GM12878 (cell line): ENCODE data around the gene KCNJ12. TPM values are rescaled to one million over a fixed set of nuclear protein-coding genes. Genes with fewer than 3 reads are reported as not detected.
"Not testable (repeated sequence)": the region's sequence is repeated elsewhere in the genome, so short reads cannot be mapped to it uniquely, and the experiment has no call there.

Experiments
- ATAC-seq: fragments of 200-7000 bp; cut with Tn5 transposase; 3 replicates; pipeline ENCODE4 v1.9.1; 2020; ENCODE audit warnings: mild to moderate bottlenecking, moderate library complexity
- BruUV-seq: library from RNA; stranded (reverse); fragments of 400-500 nt; replicated peaks from 2 replicates; lab custom pipeline; 2021; lab: Mats Ljungman, UMichigan
- CTCF ChIA-PET: fragments of 300-600 bp; sonication (Branson Sonifier 250); formaldehyde crosslinking; extraction: SDS; loops from one replicate; lab custom pipeline; 2021; ENCODE audit warnings: inconsistent platforms; lab: Yijun Ruan, JAX
- POLR2A ChIA-PET: fragments of 350-600 bp; formaldehyde crosslinking; extraction: SDS; loops from one replicate; lab custom pipeline; 2021; ENCODE audit warnings: inconsistent platforms; lab: Charles Lee
- RAD21 ChIA-PET: fragments of 300-600 bp; sonication (Branson Sonifier 250); formaldehyde crosslinking; loops from one replicate; lab custom pipeline; 2023; ENCODE audit warnings: antibody characterized with exemption; ENCODE audit not compliant: unreplicated experiment; lab: Charles Lee
- SMC1A ChIA-PET: fragments of 300-600 bp; sonication (Branson Sonifier 250); formaldehyde crosslinking; loops from one replicate; lab custom pipeline; 2023; ENCODE audit not compliant: unreplicated experiment, uncharacterized antibody; lab: Charles Lee
- DNase-seq: peaks from one replicate; pipeline ENCODE4 v3.0.0-alpha.2; 2011; ENCODE audit warnings: low read depth, low spot score
- FAIRE-seq: peaks from 3 replicates; lab custom pipeline; 2011; peaks lifted over from hg19 to GRCh38; lab: Jason Lieb, UNC
- H2AFZ ChIP-seq: 2 replicates; pipeline ENCODE4 v1.6.0; 2011; ENCODE audit warnings: low read depth, low read length, control low read depth; ENCODE audit not compliant: control insufficient read depth
- H3K27ac ChIP-seq: 2 replicates; pipeline ENCODE4 v1.5.1; 2011; ENCODE audit warnings: control low read depth; ENCODE audit not compliant: control insufficient read depth, insufficient read depth
- H3K27me3 ChIP-seq, 2 experiments: replicated peaks in 1 of 2; 2 replicates each; pipeline versions ENCODE4 v1.6.0 to v1.6.1; 2011; ENCODE audit warnings: low read length in 1 of 2; ENCODE audit not compliant: control insufficient read depth in 2 of 2, insufficient read depth in 2 of 2
- H3K36me3 ChIP-seq, 2 experiments: 2 replicates each; pipeline ENCODE4 v1.5.1; 2011; ENCODE audit warnings: low read length in 1 of 2; ENCODE audit not compliant: control insufficient read depth in 2 of 2, insufficient read depth in 2 of 2
- H3K4me1 ChIP-seq: 2 replicates; pipeline ENCODE4 v1.6.1; 2011; ENCODE audit warnings: mild to moderate bottlenecking, low read length, moderate library complexity, mixed read lengths; ENCODE audit not compliant: control insufficient read depth, insufficient read depth
- H3K4me2 ChIP-seq: 2 replicates; pipeline ENCODE4 v1.6.0; 2011; ENCODE audit warnings: control low read depth; ENCODE audit not compliant: control insufficient read depth, insufficient read depth
- H3K4me3 ChIP-seq: fragments of 200-600 bp; sonication (generic); 2 replicates; pipeline ENCODE4 v1.5.1; 2016
- H3K79me2 ChIP-seq: 2 replicates; pipeline ENCODE4 v1.6.0; 2011; ENCODE audit warnings: low read length; ENCODE audit not compliant: control insufficient read depth, insufficient read depth
- H3K9ac ChIP-seq: 2 replicates; pipeline ENCODE4 v1.8.0; 2011; ENCODE audit warnings: low read length, control low read depth, mixed read lengths; ENCODE audit not compliant: control insufficient read depth, insufficient read depth
- H3K9me3 ChIP-seq: replicated peaks from 3 replicates; pipeline ENCODE4 v1.5.1; 2011; ENCODE audit warnings: mild to moderate bottlenecking, low read length; ENCODE audit not compliant: control insufficient read depth, insufficient read depth
- H4K20me1 ChIP-seq: 2 replicates; pipeline ENCODE4 v1.6.0; 2011; ENCODE audit not compliant: control insufficient read depth, insufficient read depth
- WGBS: methylation state at CpG from one replicate; pipeline ENCODE4 v1.1.6; 2016; ENCODE audit warnings: low lambda C conversion rate; ENCODE audit not compliant: insufficient replicate concordance, insufficient coverage; ENCODE audit errors: missing lambda C conversion rate; 5-methylcytosine and 5-hydroxymethylcytosine counted together
- in situ Hi-C: fragments of 300-500 bp; cut with MboI; formaldehyde crosslinking; loops from 9 replicates; pipeline ENCODE4 v1.14.3; 2018; ENCODE audit warnings: mixed read lengths
- intact Hi-C: fragments of 100-400 bp; cut with micrococcal nuclease; formaldehyde crosslinking; loops from one replicate; pipeline ENCODE4 v1.14.2; 2022; ENCODE audit not compliant: unreplicated experiment
- polyA plus RNA-seq, 11 experiments: library from polyadenylated mRNA; depleted of rRNA in 4 of 11; unstranded in 6 of 11; stranded (reverse) in 5 of 11; fragments of >200 nt; fragmentation: Nextera tagmentation in 4 of 11; fragmentation: Illumina TruSeq in 1 of 11; extraction: Ambion mirVana in 4 of 11; extraction: Trizol in 1 of 11; gene quantifications; 1 replicate in 1 of 11; 2 replicates in 10 of 11; pipeline versions ENCODE4 v1.2.1 to v1.2.3, GENCODE V29; 2011 to 2016; ENCODE audit warnings: inconsistent platforms in 2 of 11, missing spikeins in 2 of 11, low read depth in 1 of 11
- total RNA-seq, 4 experiments: library from RNA; depleted of rRNA in 3 of 4; stranded (reverse); fragments of >200 nt in 3 of 4; fragmentation: Illumina TruSeq in 1 of 4; extraction: Trizol in 1 of 4; gene quantifications; 2 replicates each; pipeline versions ENCODE4 v1.2.1 to v1.2.3, GENCODE V29; 2013 to 2021

The KCNJ12 gene
- total and polyA plus RNA-seq, 10 of the 15 experiments (the other 5 are each of a cell fraction or from before 2014, with no cell fraction given) = 0.04 to 0.21 (median 0.09) TPM; not detected in 3

DNA sequence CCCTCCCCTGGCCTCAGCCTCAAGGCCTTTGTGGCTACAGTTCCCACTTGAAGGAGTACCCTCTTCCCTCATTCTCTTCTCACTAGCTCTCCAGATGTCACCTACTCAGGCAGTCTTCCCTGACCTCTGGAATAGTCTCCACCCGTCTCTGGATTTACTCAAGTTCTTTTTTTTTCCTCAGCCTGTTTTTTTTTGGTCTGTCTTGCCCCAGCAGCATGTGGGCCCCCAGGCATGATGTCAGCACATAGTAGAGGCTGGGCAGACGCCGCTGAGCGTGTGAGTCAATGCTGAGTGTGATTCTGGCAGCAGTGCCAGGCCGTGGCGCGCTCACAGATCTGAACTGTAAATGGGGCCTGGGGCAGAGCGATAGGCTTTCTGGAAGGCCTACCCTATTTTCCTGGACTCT lies 26.0 kb downstream of the KCNJ12 start:
- RAD21 ChIA-PET, H3K4me3 ChIP-seq, BruUV-seq, H3K27me3 ChIP-seq, H3K9me3 ChIP-seq, in situ Hi-C loops, SMC1A ChIA-PET, H3K36me3 ChIP-seq, H3K4me1 ChIP-seq, H4K20me1 ChIP-seq, FAIRE-seq, ATAC-seq, POLR2A ChIA-PET, H3K79me2 ChIP-seq, H3K27ac ChIP-seq, H3K4me2 ChIP-seq, intact Hi-C loops, H3K9ac ChIP-seq, DNase-seq, H2AFZ ChIP-seq, CTCF ChIA-PET: not testable (repeated sequence)
- 29% methylated on average over 8 of the region's 8 CpGs for WGBS

DNA sequence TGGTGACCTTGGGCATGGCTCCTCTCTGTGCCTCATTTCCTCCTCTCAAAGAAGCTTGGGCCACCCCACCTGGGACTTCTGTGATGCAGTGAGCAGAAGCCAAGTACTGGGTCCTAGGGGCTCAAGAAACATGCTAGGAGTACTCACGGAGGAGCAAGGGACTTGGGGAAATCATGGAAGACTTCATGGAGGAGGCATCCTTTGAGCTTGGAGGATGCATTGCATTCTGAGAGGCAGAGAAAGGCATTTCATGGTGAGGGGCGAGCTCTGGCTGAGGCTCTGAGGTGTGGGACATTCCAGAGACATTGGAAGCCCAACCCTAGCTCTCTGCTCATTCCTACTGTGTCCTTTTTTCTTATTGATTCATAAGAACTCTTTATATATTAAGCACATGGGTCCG lies 26.8 kb downstream of the KCNJ12 start:
- H2AFZ ChIP-seq, H3K4me3 ChIP-seq, FAIRE-seq, DNase-seq, RAD21 ChIA-PET, H3K9me3 ChIP-seq, H3K27ac ChIP-seq, POLR2A ChIA-PET, ATAC-seq, CTCF ChIA-PET, H3K9ac ChIP-seq, intact Hi-C loops, H4K20me1 ChIP-seq, SMC1A ChIA-PET, in situ Hi-C loops, H3K36me3 ChIP-seq, BruUV-seq, H3K4me2 ChIP-seq, H3K79me2 ChIP-seq, H3K27me3 ChIP-seq, H3K4me1 ChIP-seq: not testable (repeated sequence)
- WGBS = 47% methylated on average over 3 of the region's 3 CpGs

DNA sequence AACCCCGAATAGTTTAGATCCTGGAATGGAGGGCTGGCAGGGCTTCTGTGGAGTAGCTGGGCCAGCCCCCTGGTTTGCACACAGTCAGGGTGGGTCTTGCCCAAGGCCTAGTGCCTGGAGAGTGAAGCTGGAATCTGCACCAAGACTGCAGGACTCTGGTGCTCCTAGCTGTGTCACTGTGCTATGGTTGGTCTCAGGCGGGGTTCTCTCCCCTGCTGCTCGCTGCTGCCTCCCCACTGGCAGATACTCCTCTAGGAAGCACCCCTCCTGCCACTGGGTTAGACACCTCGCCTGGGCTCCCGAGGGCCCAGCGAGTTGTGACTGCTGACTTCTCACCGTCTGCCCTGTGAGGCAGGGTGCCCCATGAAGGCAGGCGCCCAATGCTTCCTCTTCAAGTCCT lies 27.9 kb downstream of the KCNJ12 start:
- in situ Hi-C loops, CTCF ChIA-PET, H3K36me3 ChIP-seq, DNase-seq, H3K79me2 ChIP-seq, H3K4me2 ChIP-seq, RAD21 ChIA-PET, FAIRE-seq, H3K27me3 ChIP-seq, ATAC-seq, POLR2A ChIA-PET, H2AFZ ChIP-seq, SMC1A ChIA-PET, H4K20me1 ChIP-seq, H3K4me3 ChIP-seq, H3K27ac ChIP-seq, H3K9ac ChIP-seq, intact Hi-C loops, H3K4me1 ChIP-seq, BruUV-seq, H3K9me3 ChIP-seq: not testable (repeated sequence)
- 13% methylated on average over 8 of the region's 8 CpGs for WGBS

DNA sequence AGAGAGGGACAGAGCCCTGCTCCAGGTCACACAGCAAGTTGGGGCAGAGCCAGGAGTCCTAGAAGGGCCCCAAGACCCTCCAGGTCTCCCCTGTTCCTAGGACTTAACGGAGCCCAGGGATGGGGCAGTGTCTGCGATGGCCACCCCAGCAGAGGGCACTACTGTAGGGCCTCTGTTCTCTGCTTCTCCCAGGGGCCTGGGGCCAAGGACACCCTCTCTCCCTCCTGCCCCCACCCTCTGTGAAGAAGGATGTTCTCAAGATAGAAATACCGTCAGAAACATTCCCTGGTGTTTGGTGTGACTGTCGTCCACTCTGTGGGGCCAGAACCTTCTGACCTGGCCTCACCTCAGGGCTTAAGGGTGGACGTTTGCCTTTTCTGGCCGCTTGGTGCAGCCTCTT lies 28.4 kb downstream of the KCNJ12 start:
- H3K9me3 ChIP-seq, in situ Hi-C loops, H4K20me1 ChIP-seq, H3K9ac ChIP-seq, FAIRE-seq, DNase-seq, H3K4me3 ChIP-seq, CTCF ChIA-PET, H2AFZ ChIP-seq, H3K36me3 ChIP-seq, H3K27me3 ChIP-seq, H3K27ac ChIP-seq, H3K4me1 ChIP-seq, SMC1A ChIA-PET, H3K4me2 ChIP-seq, POLR2A ChIA-PET, H3K79me2 ChIP-seq, BruUV-seq, ATAC-seq, RAD21 ChIA-PET, intact Hi-C loops: not testable (repeated sequence)
- WGBS = 26% methylated on average over 6 of the region's 6 CpGs
